OCI-LY1 (cell line): ENCODE measurements around the gene SPTLC3.

ENCODE experiments used
- H2AFZ ChIP-seq: fragments of 200-600 bp; sonication (generic), shearing (Covaris generic); 2 replicates; pipeline ENCODE4 v1.6.0; 2014; ENCODE audit warnings: antibody characterized with exemption, mild to moderate bottlenecking, low read length
- H3F3A ChIP-seq: fragments of 200-600 bp; sonication (generic), shearing (Covaris generic); 2 replicates; pipeline ENCODE4 v1.6.0; 2014; ENCODE audit warnings: mild to moderate bottlenecking, antibody characterized with exemption, low read length, moderate library complexity; ENCODE audit not compliant: insufficient read depth
- H3K27ac ChIP-seq: fragments of 200-600 bp; sonication (generic); 2 replicates; pipeline ENCODE4 v1.5.1; 2014; ENCODE audit warnings: low read length, mixed run types, mild to moderate bottlenecking, low read depth; ENCODE audit not compliant: poor library complexity, severe bottlenecking
- H3K27me3 ChIP-seq: fragments of 200-600 bp; sonication (generic); 2 replicates; pipeline ENCODE4 v1.6.0; 2014; ENCODE audit warnings: antibody characterized with exemption, mild to moderate bottlenecking, low read length, moderate library complexity; ENCODE audit not compliant: insufficient read depth
- H3K36me3 ChIP-seq: fragments of 200-600 bp; sonication (generic); 2 replicates; pipeline ENCODE4 v1.6.1; 2014; ENCODE audit warnings: mild to moderate bottlenecking, antibody characterized with exemption, low read length, moderate library complexity, mixed read lengths; ENCODE audit not compliant: insufficient read depth
- H3K4me1 ChIP-seq: fragments of 200-600 bp; sonication (generic); 2 replicates; pipeline ENCODE4 v1.5.1; 2014; ENCODE audit warnings: mild to moderate bottlenecking, low read length, moderate library complexity; ENCODE audit not compliant: insufficient read depth, severe bottlenecking
- H3K4me2 ChIP-seq: fragments of 200-600 bp; sonication (generic), shearing (Covaris generic); 2 replicates; pipeline ENCODE4 v1.6.1; 2014; ENCODE audit warnings: low read length
- H3K4me3 ChIP-seq: fragments of 200-600 bp; sonication (generic); 2 replicates; pipeline ENCODE4 v1.5.1; 2014; ENCODE audit warnings: low read length, low read depth, mild to moderate bottlenecking, mixed read lengths; ENCODE audit not compliant: poor library complexity, severe bottlenecking
- H3K79me2 ChIP-seq: fragments of 200-600 bp; shearing (Covaris generic); 2 replicates; pipeline ENCODE4 v1.6.1; 2016; ENCODE audit warnings: mixed run types, low read length, mixed read lengths; ENCODE audit not compliant: insufficient read depth
- H3K9ac ChIP-seq: fragments of 200-600 bp; sonication (generic), shearing (Covaris generic); 2 replicates; pipeline ENCODE4 v1.6.1; 2014; ENCODE audit warnings: mild to moderate bottlenecking, low read length, mixed read lengths
- H3K9me2 ChIP-seq: fragments of 200-600 bp; sonication (generic), shearing (Covaris generic); 2 replicates; pipeline ENCODE4 v1.6.1; 2014; ENCODE audit warnings: low read depth, mild to moderate bottlenecking, low read length, mixed read lengths
- H3K9me3 ChIP-seq: fragments of 200-600 bp; shearing (Covaris generic); 2 replicates; pipeline ENCODE4 v1.6.1; 2014; ENCODE audit warnings: low read length, mixed read lengths
- H4K20me1 ChIP-seq: fragments of 200-600 bp; sonication (generic), shearing (Covaris generic); 2 replicates; pipeline ENCODE4 v1.6.0; 2016; ENCODE audit warnings: mild to moderate bottlenecking, low read length; ENCODE audit not compliant: insufficient read depth
- CTCF ChIP-seq: fragments of 200-600 bp; sonication (generic), shearing (Covaris generic); IDR thresholded peaks from 2 replicates; pipeline ENCODE4 v1.5.1; 2017; ENCODE audit warnings: mild to moderate bottlenecking, antibody characterized with exemption, low read length, moderate library complexity, mixed read lengths
- EZH2 ChIP-seq: fragments of 200-600 bp; sonication (generic), shearing (Covaris generic); IDR thresholded peaks from 2 replicates; pipeline ENCODE4 v1.8.0; 2017; ENCODE audit warnings: borderline replicate concordance, mixed run types, mild to moderate bottlenecking, antibody characterized with exemption, low read length, moderate library complexity, mixed read lengths

SPTLC3 gene

GRCh38 chr20:13139459-13140150 is 130.8 kb downstream of the SPTLC3 start:
- Histone ChIP-seq H3K9me3 (no peaks in the 10 kb centered on the region), H3K4me2 (no peak overlapping the region), H3K27ac (no peak overlapping the region)

GRCh38 chr20:13140201-13140600 is 131.4 kb downstream of the SPTLC3 start:
- Histone ChIP-seq H3K9me2 (no peaks in the 10 kb centered on the region), H4K20me1 (no peaks in the 10 kb centered on the region), H3K9me3 (no peaks in the 10 kb centered on the region), H3K36me3 (no peaks in the 10 kb centered on the region), H3K27me3 (no peaks in the 10 kb centered on the region), H3F3A (no peaks in the 10 kb centered on the region), H3K27ac (no peak overlapping the region), H3K4me3 (no peak overlapping the region), H3K9ac (no peak overlapping the region), H3K4me2 (no peak overlapping the region), H2AFZ (no peak overlapping the region), H3K79me2 (no peaks in the 10 kb centered on the region), H3K4me1 (no peaks in the 10 kb centered on the region)
- no peak for TF ChIP-seq CTCF
- TF ChIP-seq EZH2 = no peak

More at GRCh38 chr20:13139459-13140150, 130.8 kb downstream of the SPTLC3 start:
- H3K27me3 ChIP-seq = no peaks in the 10 kb centered on the region
- H2AFZ ChIP-seq = no peak overlapping the region
- no peaks in the 10 kb centered on the region for H3K9me2 ChIP-seq
- no peak overlapping the region for H3K4me3 ChIP-seq
- H3K4me1 ChIP-seq = no peaks in the 10 kb centered on the region
- TF ChIP-seq CTCF (no peak), EZH2 (no peak)
- H3F3A ChIP-seq = no peaks in the 10 kb centered on the region
- H3K9ac ChIP-seq = no peak overlapping the region
- no peaks in the 10 kb centered on the region for H3K79me2 ChIP-seq
- no peaks in the 10 kb centered on the region for H4K20me1 ChIP-seq
- H3K36me3 ChIP-seq = no peaks in the 10 kb centered on the region

GRCh38 chr20:13140775-13141174 is 132.0 kb downstream of the SPTLC3 start:
- Histone ChIP-seq H3K9me3 (no peaks in the 10 kb centered on the region), H3K4me1 (no peaks in the 10 kb centered on the region), H4K20me1 (no peaks in the 10 kb centered on the region), H3K27me3 (no peaks in the 10 kb centered on the region), H3K27ac (no peak overlapping the region), H3K9me2 (no peaks in the 10 kb centered on the region), H3K79me2 (no peaks in the 10 kb centered on the region), H3F3A (no peaks in the 10 kb centered on the region), H2AFZ (no peak overlapping the region), H3K4me3 (no peak overlapping the region), H3K9ac (no peak overlapping the region), H3K36me3 (no peaks in the 10 kb centered on the region), H3K4me2 (no peak overlapping the region)
- TF ChIP-seq CTCF (no peak), EZH2 (no peak)
